Mononuclear cell (primary cell): Measurements from ENCODE around the gene HNRNPUL1. TPM values are rescaled to one million over a fixed set of nuclear protein-coding genes. Genes with fewer than 3 reads are reported as not detected.
A peak's percentile ranks its signal among the peaks of the same experiment; 100 is the strongest.
"Not testable (repeated sequence)": the region's sequence is repeated elsewhere in the genome, so short reads cannot be mapped to it uniquely, and the experiment has no call there.

Experiments used
- H3K27me3 ChIP-seq: 2 replicates; pipeline ENCODE4 v1.6.0; 2011; ENCODE audit warnings: low read length, control low read depth; ENCODE audit not compliant: insufficient read depth
- H3K4me1 ChIP-seq: 2 replicates; pipeline ENCODE4 v1.5.1; 2011; ENCODE audit warnings: mild to moderate bottlenecking, low read length, control low read depth; ENCODE audit not compliant: insufficient read depth
- H3K4me3 ChIP-seq: 2 replicates; pipeline ENCODE4 v1.5.1; 2011; ENCODE audit warnings: mild to moderate bottlenecking, low read length, moderate library complexity
- H3K9me3 ChIP-seq: 2 replicates; pipeline ENCODE4 v1.5.1; 2011; ENCODE audit warnings: low read depth, mild to moderate bottlenecking, control low read depth, low read length
- total RNA-seq: library from RNA; depleted of rRNA; stranded (reverse); fragments of >200 nt; gene quantifications from one replicate; pipeline ENCODE4 v1.2.3, GENCODE V29; 2012

Gene HNRNPUL1
- total RNA-seq, 1 donor = 171 TPM

GRCh38 chr19:41330481-41330880, 66.3 kb downstream of the HNRNPUL1 start:
- peaks cover 92% of the 10 kb centered on the region for H3K4me1 ChIP-seq
- no peak overlapping the region for H3K4me3 ChIP-seq
- H3K9me3 ChIP-seq = no peaks in the 10 kb centered on the region
- H3K27me3 ChIP-seq = no peaks in the 10 kb centered on the region

- Histone ChIP-seq H3K4me3 (no peak overlapping the region), H3K4me1 (peaks cover 92% of the 10 kb centered on the region), H3K27me3 (no peaks in the 10 kb centered on the region), H3K9me3 (no peaks in the 10 kb centered on the region)
Measured at GRCh38 chr19:41330946-41331678, 66.9 kb downstream of the HNRNPUL1 start.

- no peaks in the 10 kb centered on the region for H3K9me3 ChIP-seq
- H3K4me1 ChIP-seq = peaks cover 92% of the 10 kb centered on the region
- no peaks in the 10 kb centered on the region for H3K27me3 ChIP-seq
- no peak overlapping the region for H3K4me3 ChIP-seq
Measured at GRCh38 chr19:41332000-41332399, 67.8 kb downstream of the HNRNPUL1 start.

- Histone ChIP-seq H3K9me3 (no peaks in the 10 kb centered on the region), H3K4me1 (peaks cover 90% of the 10 kb centered on the region)
Measured at GRCh38 chr19:41332468-41332867, 68.3 kb downstream of the HNRNPUL1 start.

GRCh38 chr19:41334793-41335192, 70.6 kb downstream of the HNRNPUL1 start:
- Histone ChIP-seq H3K27me3 (no peaks in the 10 kb centered on the region), H3K9me3 (no peaks in the 10 kb centered on the region), H3K4me1 (peaks cover 72% of the 10 kb centered on the region), H3K4me3 (no peak overlapping the region)

More at GRCh38 chr19:41332468-41332867, 68.3 kb downstream of the HNRNPUL1 start:
- Histone ChIP-seq H3K27me3 (no peaks in the 10 kb centered on the region), H3K4me3 (no peak overlapping the region)

- peaks cover 72% of the 10 kb centered on the region for H3K4me1 ChIP-seq
- H3K4me3 ChIP-seq = no peak overlapping the region
- H3K27me3 ChIP-seq = no peaks in the 10 kb centered on the region
- no peaks in the 10 kb centered on the region for H3K9me3 ChIP-seq
Measured at GRCh38 chr19:41335467-41335866, 71.3 kb downstream of the HNRNPUL1 start.

GRCh38 chr19:41339936-41340335, 75.8 kb downstream of the HNRNPUL1 start:
- Histone ChIP-seq H3K4me3 (no peak overlapping the region), H3K27me3 (no peaks in the 10 kb centered on the region), H3K9me3 (no peaks in the 10 kb centered on the region), H3K4me1 (peaks cover 77% of the 10 kb centered on the region)

GRCh38 chr19:41341669-41342490, 77.7 kb downstream of the HNRNPUL1 start:
- Histone ChIP-seq H3K27me3 (no peaks in the 10 kb centered on the region), H3K4me3 (peak overlapping the region; percentile 22), H3K4me1 (peaks cover 63% of the 10 kb centered on the region), H3K9me3 (no peaks in the 10 kb centered on the region)

GRCh38 chr19:41344162-41344561, 80.0 kb downstream of the HNRNPUL1 start:
- peaks cover 73% of the 10 kb centered on the region for H3K4me1 ChIP-seq
- H3K27me3 ChIP-seq = no peaks in the 10 kb centered on the region
- H3K4me3 ChIP-seq = no peak overlapping the region
- H3K9me3 ChIP-seq = no peaks in the 10 kb centered on the region

GRCh38 chr19:41346916-41347315, 82.7 kb downstream of the HNRNPUL1 start:
- not testable (repeated sequence) for H3K27me3 ChIP-seq, H3K4me3 ChIP-seq, H3K9me3 ChIP-seq
- peaks cover 75% of the 10 kb centered on the region for H3K4me1 ChIP-seq

- Histone ChIP-seq H3K27me3 (no peaks in the 10 kb centered on the region), H3K4me3 (peak overlapping the region; percentile 82), H3K4me1 (peaks cover 62% of the 10 kb centered on the region), H3K9me3 (no peaks in the 10 kb centered on the region)
Measured at GRCh38 chr19:41350735-41351338, 86.7 kb downstream of the HNRNPUL1 start.

GRCh38 chr19:41351339-41352245, 87.4 kb downstream of the HNRNPUL1 start:
- H3K4me1 ChIP-seq = peaks cover 66% of the 10 kb centered on the region
- H3K9me3 ChIP-seq = no peaks in the 10 kb centered on the region
- peak overlapping the region; percentile 82 for H3K4me3 ChIP-seq
- no peaks in the 10 kb centered on the region for H3K27me3 ChIP-seq

- H3K27me3 ChIP-seq = no peaks in the 10 kb centered on the region
- H3K9me3 ChIP-seq = no peaks in the 10 kb centered on the region
- H3K4me3 ChIP-seq = peak overlapping the region; percentile 82
- H3K4me1 ChIP-seq = peaks cover 70% of the 10 kb centered on the region
Measured at GRCh38 chr19:41352279-41352608, 88.1 kb downstream of the HNRNPUL1 start.

- H3K4me1 ChIP-seq = peaks cover 70% of the 10 kb centered on the region
- no peaks in the 10 kb centered on the region for H3K27me3 ChIP-seq
- H3K4me3 ChIP-seq = peak overlapping the region; percentile 82
- H3K9me3 ChIP-seq = no peaks in the 10 kb centered on the region
Measured at GRCh38 chr19:41352609-41353465, 88.7 kb downstream of the HNRNPUL1 start.
